AG04450 (cell line): ENCODE results near the gene FGGY. TPM values are rescaled to one million over a fixed set of nuclear protein-coding genes. Genes with fewer than 3 reads are reported as not detected.

Source experiments
- CTCF ChIA-PET: fragments of 300-600, 350-600 bp; formaldehyde crosslinking; extraction: SDS; loops from one replicate; lab custom pipeline; 2022; ENCODE audit warnings: antibody characterized with exemption, inconsistent platforms; lab: Charles Lee
- POLR2A ChIA-PET: fragments of 350-600 bp; formaldehyde crosslinking; extraction: SDS; loops from one replicate; lab custom pipeline; 2021; ENCODE audit warnings: antibody characterized with exemption, inconsistent platforms; lab: Yijun Ruan, JAX
- DNase-seq: peaks from one replicate; pipeline ENCODE4 v3.0.0-alpha.2; 2011; ENCODE audit warnings: low read depth, low spot score
- H3K27ac ChIP-seq: one replicate; pipeline ENCODE4 v1.5.1; 2012; ENCODE audit warnings: low read depth, low read length, control low read depth
- H3K27me3 ChIP-seq: one replicate; pipeline ENCODE4 v1.6.0; 2012; ENCODE audit warnings: low read length; ENCODE audit not compliant: control insufficient read depth, insufficient read depth
- H3K4me3 ChIP-seq: 2 replicates; pipeline ENCODE4 v1.5.1; 2011; ENCODE audit warnings: mild to moderate bottlenecking, low read depth, low read length, control low read depth
- H3K9me3 ChIP-seq: 2 replicates; pipeline ENCODE4 v1.5.1; 2012; ENCODE audit warnings: low read length; ENCODE audit not compliant: control insufficient read depth, insufficient read depth
- CTCF ChIP-seq: IDR thresholded peaks from 2 replicates; pipeline ENCODE4 v1.5.1; 2011; ENCODE audit warnings: low read depth, low read length, control low read depth, inconsistent platforms
- polyA plus RNA-seq: library from polyadenylated mRNA; depleted of rRNA; stranded (reverse); fragments of >200 nt; gene quantifications from 2 replicates; pipeline ENCODE4 v1.2.3, GENCODE V29; 2011

The FGGY gene
- polyA plus RNA-seq, 1 experiment, result 11.8 TPM

GRCh38 chr1:59323879-59324278 is 27.0 kb downstream of the FGGY start:
- ChIA-PET CTCF (interaction anchor here (1.5 kb wide), 1 partner anchor 375 kb away, joined by 3 read pairs; no protein-coding TSS in a partner anchor), POLR2A (interaction anchor here (0.6 kb wide), 1 partner anchor 181 kb away, joined by 6 read pairs; no protein-coding TSS in a partner anchor)
- H3K27ac ChIP-seq, result no peak overlapping the region
- TF ChIP-seq CTCF, result no peak
- H3K4me3 ChIP-seq, result no peak overlapping the region
- no peaks in the 10 kb centered on the region for H3K9me3 ChIP-seq
- H3K27me3 ChIP-seq, result no peaks in the 10 kb centered on the region
- no peak for DNase-seq

DNA sequence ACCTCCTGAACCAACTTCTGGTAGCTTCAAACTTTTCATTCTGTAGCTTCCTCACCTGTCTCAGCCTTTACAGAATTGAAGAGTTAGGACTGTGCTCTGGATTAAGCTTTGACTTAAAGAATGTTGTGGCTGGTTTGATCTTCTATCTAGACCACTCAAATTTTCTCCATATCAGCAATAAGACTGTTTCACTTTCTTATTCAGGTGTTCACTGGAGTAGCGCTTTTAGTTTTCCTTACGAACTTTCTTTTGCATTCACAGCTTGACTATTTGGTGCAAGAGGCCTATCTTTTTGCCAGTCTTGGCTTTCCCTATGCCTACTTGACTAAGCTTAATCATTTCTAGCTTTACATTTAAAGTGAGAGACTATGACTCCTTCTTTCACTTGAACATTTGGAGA is 31.5 kb downstream of the FGGY start:
- POLR2A ChIA-PET, result no interaction called here
- Histone ChIP-seq H3K4me3 (no peak overlapping the region), H3K9me3 (no peaks in the 10 kb centered on the region), H3K27me3 (no peaks in the 10 kb centered on the region), H3K27ac (no peak overlapping the region)
- DNase-seq, result no peak
- CTCF ChIA-PET, result no interaction called here
- TF ChIP-seq CTCF, result no peak

DNA sequence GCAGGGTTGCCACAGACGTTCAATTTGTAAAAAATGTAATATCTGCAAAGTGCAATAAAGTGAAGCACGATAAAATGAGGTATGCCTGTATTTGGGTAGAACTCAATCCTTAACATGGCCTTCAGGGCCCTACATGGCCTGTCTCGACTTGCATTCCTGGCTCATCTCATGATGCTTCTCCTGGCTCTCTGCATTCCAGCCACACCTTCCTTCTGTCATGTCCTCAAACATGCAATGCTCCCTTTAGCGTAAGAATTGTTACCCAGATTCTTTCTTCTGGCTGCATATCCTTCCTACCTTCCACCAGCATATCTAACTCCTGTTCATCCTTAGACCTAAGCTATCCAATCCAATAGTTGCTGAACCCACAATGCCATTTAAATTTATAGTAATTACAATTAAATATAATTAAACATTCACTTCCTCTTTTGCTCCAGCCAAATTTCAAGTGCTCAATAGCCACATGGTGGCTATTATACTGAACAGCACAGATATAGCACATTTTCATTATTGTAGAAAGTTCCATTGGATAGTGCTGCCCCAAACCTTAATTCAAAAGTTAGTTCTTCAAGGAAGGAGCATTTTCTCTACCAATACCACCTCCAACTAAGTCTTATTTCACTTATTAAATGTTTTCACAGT is 32.6 kb downstream of the FGGY start:
- DNase-seq, result no peak
- ChIA-PET CTCF (interaction anchor here (1.3 kb wide), 1 partner anchor 252 kb away, joined by 3 read pairs; no protein-coding TSS in a partner anchor), POLR2A (no interaction called here)
- no peak overlapping the region for H3K27ac ChIP-seq
- H3K4me3 ChIP-seq, result no peak overlapping the region
- H3K27me3 ChIP-seq, result no peaks in the 10 kb centered on the region
- TF ChIP-seq CTCF, result no peak
- no peaks in the 10 kb centered on the region for H3K9me3 ChIP-seq

- ChIA-PET POLR2A (no interaction called here), CTCF (no interaction called here)
- TF ChIP-seq CTCF, result no peak
- DNase-seq, result no peak
- no peak overlapping the region for H3K27ac ChIP-seq
- H3K9me3 ChIP-seq, result no peaks in the 10 kb centered on the region
- H3K27me3 ChIP-seq, result no peaks in the 10 kb centered on the region
- no peak overlapping the region for H3K4me3 ChIP-seq
Observed at GRCh38 chr1:59331686-59332620, 35.1 kb downstream of the FGGY start.

DNA sequence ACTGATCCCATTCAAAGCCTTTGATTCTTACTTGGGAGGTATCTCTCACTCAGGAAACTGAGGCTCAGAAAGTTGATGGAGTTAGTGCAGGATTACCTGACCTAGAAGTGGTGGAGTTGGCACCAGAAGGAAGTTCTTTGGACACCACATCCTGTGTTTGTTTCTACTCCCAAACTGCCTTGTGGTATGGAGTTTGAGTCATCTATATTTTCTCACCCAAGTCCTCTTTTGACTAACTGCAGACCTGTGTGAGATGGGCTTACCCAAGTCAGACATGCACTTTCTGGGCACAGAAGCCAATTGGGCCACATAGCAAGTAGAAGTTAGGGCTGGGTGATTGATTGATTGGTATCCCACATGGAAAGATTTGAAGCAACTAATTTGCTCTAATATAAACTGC is 36.1 kb downstream of the FGGY start:
- H3K27me3 ChIP-seq, result no peaks in the 10 kb centered on the region
- ChIA-PET CTCF (no interaction called here), POLR2A (no interaction called here)
- no peak overlapping the region for H3K4me3 ChIP-seq
- H3K9me3 ChIP-seq, result no peaks in the 10 kb centered on the region
- no peak for TF ChIP-seq CTCF
- no peak for DNase-seq
- no peak overlapping the region for H3K27ac ChIP-seq
